MCF 10A (cell line): ENCODE data around the gene ACTN2. TPM values are rescaled to one million over a fixed set of nuclear protein-coding genes. Genes with fewer than 3 reads are reported as not detected.
A peak's percentile ranks its signal among the peaks of the same experiment; 100 is the strongest.

ENCODE experiments used
- BruUV-seq: library from RNA; stranded (reverse); fragments of 400-500 nt; replicated peaks from 2 replicates; lab custom pipeline; 2021; lab: Mats Ljungman, UMichigan
- CTCF ChIA-PET: fragments of 300-600 bp; sonication (Branson Sonifier 250); formaldehyde crosslinking; extraction: SDS; loops from one replicate; lab custom pipeline; 2021; ENCODE audit warnings: antibody characterized with exemption, inconsistent platforms; lab: Yijun Ruan, JAX
- POLR2A ChIA-PET: fragments of 300-600, 350-650 bp; sonication (Branson Sonifier 250); formaldehyde crosslinking; extraction: SDS; loops from one replicate; lab custom pipeline; 2020; ENCODE audit warnings: antibody characterized with exemption, inconsistent platforms; lab: Yijun Ruan, JAX
- DNase-seq: peaks from one replicate; pipeline ENCODE4 v3.0.0-alpha.2; 2018; ENCODE audit not compliant: unreplicated experiment
- H3K27ac Mint-ChIP-seq: one replicate; pipeline ENCODE4 v1.8.0; 2022; ENCODE audit warnings: mild to moderate bottlenecking, low read depth, mixed read lengths; ENCODE audit not compliant: unreplicated experiment
- H3K27me3 Mint-ChIP-seq: one replicate; pipeline ENCODE4 v1.8.0; 2022; ENCODE audit warnings: mixed read lengths; ENCODE audit not compliant: insufficient read depth, unreplicated experiment
- H3K36me3 Mint-ChIP-seq: one replicate; pipeline ENCODE4 v1.8.0; 2022; ENCODE audit warnings: mild to moderate bottlenecking, moderate library complexity, mixed read lengths; ENCODE audit not compliant: insufficient read depth, unreplicated experiment
- H3K4me1 Mint-ChIP-seq: one replicate; pipeline ENCODE4 v1.8.0; 2022; ENCODE audit warnings: mixed read lengths; ENCODE audit not compliant: insufficient read depth, unreplicated experiment
- H3K4me3 Mint-ChIP-seq: one replicate; pipeline ENCODE4 v1.8.0; 2022; ENCODE audit warnings: mild to moderate bottlenecking, moderate library complexity, mixed read lengths; ENCODE audit not compliant: unreplicated experiment
- H3K9me3 Mint-ChIP-seq: one replicate; pipeline ENCODE4 v1.8.0; 2022; ENCODE audit warnings: mixed read lengths; ENCODE audit not compliant: unreplicated experiment
- CTCF ChIP-seq: fragments of 200-600 bp; IDR thresholded peaks from one replicate; pipeline ENCODE4 v1.8.0; 2022; ENCODE audit warnings: antibody characterized with exemption, mild to moderate bottlenecking; ENCODE audit not compliant: unreplicated experiment
- intact Hi-C: fragments of 100-400 bp; cut with micrococcal nuclease; formaldehyde crosslinking; loops from 2 replicates; pipeline ENCODE4 v1.14.1; 2022
- total RNA-seq: library from RNA; stranded (reverse); gene quantifications from 2 replicates; pipeline ENCODE4 v1.2.3, GENCODE V29; 2022

ACTN2 gene
- total RNA-seq, 1 experiment from 2014 or later: not detected

- ChIA-PET POLR2A (interaction anchor here (1.6 to 2.0 kb wide), 2 partner anchors 13 to 16 kb away, joined by 3 to 7 read pairs; partner anchors contain the start of gene MTR), CTCF (interaction anchor here (0.5 to 1.9 kb wide), 4 partner anchors 11 to 499 kb away, joined by 3 to 9 read pairs (median 4); no protein-coding TSS in a partner anchor)
- BruUV-seq: no TSS peak
- no peaks in the 10 kb centered on the region for H3K36me3 Mint-ChIP-seq
- no peak for TF ChIP-seq CTCF
- H3K9me3 Mint-ChIP-seq: peaks cover 16% of the 10 kb centered on the region
- no peak for DNase-seq
- H3K27me3 Mint-ChIP-seq: peaks cover 11% of the 10 kb centered on the region
- intact Hi-C loops: no loop called here
- no peak overlapping the region for H3K4me3 Mint-ChIP-seq
- H3K4me1 Mint-ChIP-seq: no peaks in the 10 kb centered on the region
- H3K27ac Mint-ChIP-seq: no peak overlapping the region
Measured at GRCh38 chr1:236779312-236779711, 93.0 kb downstream of the ACTN2 start.

GRCh38 chr1:236785477-236785876 is 99.2 kb downstream of the ACTN2 start:
- H3K9me3 Mint-ChIP-seq: no peaks in the 10 kb centered on the region
- peaks cover 6% of the 10 kb centered on the region for H3K36me3 Mint-ChIP-seq
- intact Hi-C loops: no loop called here
- no peak overlapping the region for H3K27ac Mint-ChIP-seq
- DNase-seq: no peak
- peaks cover 15% of the 10 kb centered on the region for H3K27me3 Mint-ChIP-seq
- no peaks in the 10 kb centered on the region for H3K4me1 Mint-ChIP-seq
- no peak for TF ChIP-seq CTCF
- CTCF ChIA-PET: interaction anchor here (0.6 to 1.7 kb wide), 5 partner anchors 25 to 600 kb away, joined by 3 to 13 read pairs (median 3); no protein-coding TSS in a partner anchor
- POLR2A ChIA-PET: interaction anchor here (2.5 kb wide), 1 partner anchor 9 kb away, joined by 26 read pairs; the partner anchor contains the start of gene MTR
- no TSS peak for BruUV-seq
- H3K4me3 Mint-ChIP-seq: no peak overlapping the region

- POLR2A ChIA-PET: interaction anchor here (0.8 to 2.5 kb wide), 3 partner anchors 8 to 26 kb away, joined by 3 to 26 read pairs (median 4); partner anchors contain the start of gene MTR
- no peaks in the 10 kb centered on the region for H3K9me3 Mint-ChIP-seq
- no peak overlapping the region for H3K4me3 Mint-ChIP-seq
- no peaks in the 10 kb centered on the region for H3K4me1 Mint-ChIP-seq
- intact Hi-C loops: no loop called here
- no peak for DNase-seq
- H3K27me3 Mint-ChIP-seq: peaks cover 13% of the 10 kb centered on the region
- TF ChIP-seq CTCF: no peak
- BruUV-seq: no TSS peak
- H3K36me3 Mint-ChIP-seq: peaks cover 6% of the 10 kb centered on the region
- no peak overlapping the region for H3K27ac Mint-ChIP-seq
- CTCF ChIA-PET: interaction anchor here (0.6 to 1.7 kb wide), 7 partner anchors 14 to 1197 kb away, joined by 3 to 13 read pairs (median 3); no protein-coding TSS in a partner anchor
Measured at GRCh38 chr1:236786453-236786852, 100.2 kb downstream of the ACTN2 start.

GRCh38 chr1:236794585-236795034 is 108.3 kb downstream of the ACTN2 start:
- peaks cover 28% of the 10 kb centered on the region for H3K4me1 Mint-ChIP-seq

More at GRCh38 chr1:236794585-236795034, 108.3 kb downstream of the ACTN2 start:
- H3K36me3 Mint-ChIP-seq: peaks cover 6% of the 10 kb centered on the region
- intact Hi-C loops: loop anchor here (5.0 kb wide), 1 partner anchor 687 kb away; no protein-coding TSS in a partner anchor
- BruUV-seq: TSS peak; percentile 77
- peaks cover 19% of the 10 kb centered on the region for H3K27me3 Mint-ChIP-seq
- ChIA-PET CTCF (interaction anchor here (0.6 to 3.2 kb wide), 11 partner anchors 12 to 1182 kb away, joined by 3 to 28 read pairs (median 3); partner anchors contain the start of gene HEATR1), POLR2A (interaction anchor here (0.5 to 5.8 kb wide), 48 partner anchors 9 to 1292 kb away, joined by 3 to 88 read pairs (median 4); partner anchors contain the start of genes HEATR1 and LGALS8)
- H3K9me3 Mint-ChIP-seq: no peaks in the 10 kb centered on the region
- peak overlapping the region; percentile 93 for H3K4me3 Mint-ChIP-seq
- DNase-seq: no peak
- TF ChIP-seq CTCF: no peak
- peak overlapping the region; percentile 88 for H3K27ac Mint-ChIP-seq
